HepG2 (cell line): ENCODE data around the gene B3GNT7. TPM values are rescaled to one million over a fixed set of nuclear protein-coding genes. Genes with fewer than 3 reads are reported as not detected.
A peak's percentile ranks its signal among the peaks of the same experiment; 100 is the strongest.

Source experiments
- CC2D1A ChIP-seq: sonication (generic); formaldehyde crosslinking; IDR thresholded peaks from 2 replicates; pipeline ENCODE4 v1.8.1; 2023; ENCODE audit warnings: mild to moderate bottlenecking, missing genetic modification reagents
- ELF4 ChIP-seq: sonication (generic); formaldehyde crosslinking; IDR thresholded peaks from 2 replicates; pipeline ENCODE4 v1.5.0; 2020; ENCODE audit warnings: missing genetic modification reagents, mild to moderate bottlenecking, moderate library complexity, borderline replicate concordance
- FOXA1 ChIP-seq, 2 experiments: fragments of 450-650 bp in 1 of 2; sonication (generic) in 1 of 2; formaldehyde crosslinking in 1 of 2; IDR thresholded peaks; 2 replicates each; pipeline versions ENCODE4 v1.4.0 to v1.6.1; 2016 to 2020; ENCODE audit warnings: missing genetic modification reagents in 1 of 2
- FOXJ3 ChIP-seq: sonication (generic); formaldehyde crosslinking; IDR thresholded peaks from 2 replicates; pipeline ENCODE4 v1.4.0; 2020; ENCODE audit warnings: missing genetic modification reagents, mild to moderate bottlenecking, borderline replicate concordance
- HDAC6 ChIP-seq: fragments of 200-600 bp; sonication (generic); IDR thresholded peaks from 2 replicates; pipeline ENCODE4 v1.7.0; 2017; ENCODE audit warnings: mild to moderate bottlenecking, antibody characterized with exemption, low read length, low read depth
- JUNB ChIP-seq: sonication (generic); formaldehyde crosslinking; IDR thresholded peaks from 2 replicates; pipeline ENCODE4 v1.8.0; 2022; ENCODE audit warnings: missing genetic modification reagents, mild to moderate bottlenecking, borderline replicate concordance
- MAFF ChIP-seq: IDR thresholded peaks from 2 replicates; pipeline ENCODE4 v1.6.1; 2011; ENCODE audit warnings: low read depth, low read length, improper control_type of control experiment
- NRL ChIP-seq: sonication (generic); formaldehyde crosslinking; IDR thresholded peaks from 2 replicates; pipeline ENCODE4 v1.5.0; 2020; ENCODE audit warnings: missing genetic modification reagents, mild to moderate bottlenecking, moderate library complexity, borderline replicate concordance
- ONECUT2 ChIP-seq: sonication (generic); formaldehyde crosslinking; IDR thresholded peaks from 2 replicates; pipeline ENCODE4 v1.4.0; 2020; ENCODE audit warnings: missing genetic modification reagents
- SMC3 ChIP-seq: IDR thresholded peaks from 2 replicates; pipeline ENCODE4 v1.6.1; 2011; ENCODE audit warnings: low read length, improper control_type of control experiment
- SPEN ChIP-seq: sonication (generic); formaldehyde crosslinking; IDR thresholded peaks from 2 replicates; pipeline ENCODE4 v1.5.1; 2020; ENCODE audit warnings: low read depth, mild to moderate bottlenecking, missing genetic modification reagents
- SRF ChIP-seq: IDR thresholded peaks from 2 replicates; pipeline ENCODE4 v1.6.1; 2011; ENCODE audit warnings: mild to moderate bottlenecking, low read depth, low read length, moderate library complexity
- ZBTB38 ChIP-seq: sonication (generic); formaldehyde crosslinking; IDR thresholded peaks from 2 replicates; pipeline ENCODE4 v1.5.1; 2020; ENCODE audit warnings: mild to moderate bottlenecking, missing genetic modification reagents
- ZFP36L2 ChIP-seq: sonication (generic); formaldehyde crosslinking; IDR thresholded peaks from 2 replicates; pipeline ENCODE4 v1.4.0; 2020; ENCODE audit warnings: missing genetic modification reagents
- ZNF292 ChIP-seq: sonication (generic); formaldehyde crosslinking; IDR thresholded peaks from 2 replicates; pipeline ENCODE4 v1.8.1; 2022; ENCODE audit warnings: mild to moderate bottlenecking, low read depth, missing genetic modification reagents, borderline replicate concordance
- ZNF605 ChIP-seq: sonication (generic); formaldehyde crosslinking; IDR thresholded peaks from 2 replicates; pipeline ENCODE4 v1.8.0; 2022; ENCODE audit warnings: mild to moderate bottlenecking, missing genetic modification reagents
- polyA plus RNA-seq, 8 experiments: library from polyadenylated mRNA; depleted of rRNA in 3 of 8; stranded (reverse) in 7 of 8; unstranded in 1 of 8; fragments of >200 nt; fragmentation: Illumina TruSeq in 4 of 8; extraction: Trizol in 4 of 8; gene quantifications; 2 replicates each; pipeline versions ENCODE4 v1.2.1 to v1.2.3, GENCODE V29; 2011 to 2016; ENCODE audit warnings: low read depth in 4 of 8, missing spikeins in 1 of 8, mixed read lengths in 1 of 8; ENCODE audit not compliant: insufficient read depth in 1 of 8
- total RNA-seq, 5 experiments: library from RNA; depleted of rRNA; stranded (reverse); fragments of >200 nt; fragmentation: Illumina TruSeq; extraction: Trizol; gene quantifications; 2 replicates each; pipeline ENCODE4 v1.2.3, GENCODE V29; 2016; ENCODE audit warnings: low read depth in 1 of 5
- TF ChIP-seq, protein P1 (sequence below): sonication (generic); formaldehyde crosslinking; IDR thresholded peaks from 2 replicates; pipeline ENCODE4 v1.4.0; 2020; ENCODE audit warnings: missing genetic modification reagents
- TF ChIP-seq, protein P2 (sequence below): sonication (generic); formaldehyde crosslinking; IDR thresholded peaks from 2 replicates; pipeline ENCODE4 v1.5.0; 2020; ENCODE audit warnings: missing genetic modification reagents, mild to moderate bottlenecking, borderline replicate concordance

B3GNT7 gene
- total and polyA plus RNA-seq, 2 of the 13 experiments (the other 11 are each of a cell fraction or from before 2014, with no cell fraction given), result 0.04 to 0.24 TPM

DNA sequence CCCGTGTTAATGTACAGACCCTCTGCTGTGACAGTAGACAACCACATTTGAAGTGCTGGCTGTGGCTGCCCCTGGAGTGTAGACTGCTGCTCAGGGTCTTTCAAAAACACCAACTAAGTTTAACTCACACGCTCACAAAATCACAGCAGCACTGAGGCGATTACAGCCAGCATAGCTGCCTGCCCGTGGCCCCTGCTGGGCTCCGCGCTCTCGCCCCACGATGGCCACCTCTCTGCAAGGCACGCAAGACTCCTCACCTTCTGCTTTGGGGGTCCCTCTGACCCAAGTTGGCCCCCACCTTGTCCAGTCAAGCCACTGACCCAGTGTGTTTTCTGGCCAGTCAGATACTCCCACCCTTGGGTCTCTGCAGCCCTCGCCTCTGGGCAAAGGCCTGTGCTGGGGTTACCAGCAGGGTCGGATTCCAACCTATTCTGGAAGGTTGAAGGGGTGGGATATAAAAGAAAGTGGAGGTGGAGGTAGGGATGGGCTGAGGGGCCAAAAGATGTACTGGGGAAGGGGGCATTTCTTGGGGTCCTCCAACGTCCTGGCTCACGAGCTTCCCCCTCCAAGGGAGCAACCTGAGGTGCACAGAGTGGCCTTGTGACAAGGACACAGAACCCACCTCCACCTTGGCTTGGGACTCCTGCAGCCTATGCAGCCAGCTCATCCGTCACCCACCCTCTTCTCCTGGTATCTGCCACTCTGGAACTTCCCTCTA is 2.9 kb upstream of the B3GNT7 start (continued):
- TF ChIP-seq ONECUT2 (CRISPR knock-in tag) (no peak), SRF (no peak), ELF4 (CRISPR knock-in tag) (no peak), MAFF (no peak), SMC3 (no peak), JUNB (CRISPR knock-in tag) (no peak), ZBTB38 (CRISPR knock-in tag) (0 out of 2 replicates have a peak, but pooled peaks have one; percentile 2), ZNF292 (CRISPR knock-in tag) (no peak), SPEN (CRISPR knock-in tag) (no peak), ZNF605 (CRISPR knock-in tag) (no peak), CC2D1A (CRISPR knock-in tag) (no peak), FOXJ3 (CRISPR knock-in tag) (no peak), NRL (CRISPR knock-in tag) (0 out of 2 replicates have a peak, but pooled peaks have one; percentile 13), ZFP36L2 (CRISPR knock-in tag) (no peak), HDAC6 (no peak), FOXA1 (IDR thresholded peaks at IDR 0.05) (no peak), FOXA1 (CRISPR knock-in tag; IDR thresholded peaks at IDR 0.05) (no peak)
- TF ChIP-seq, protein P1, sequence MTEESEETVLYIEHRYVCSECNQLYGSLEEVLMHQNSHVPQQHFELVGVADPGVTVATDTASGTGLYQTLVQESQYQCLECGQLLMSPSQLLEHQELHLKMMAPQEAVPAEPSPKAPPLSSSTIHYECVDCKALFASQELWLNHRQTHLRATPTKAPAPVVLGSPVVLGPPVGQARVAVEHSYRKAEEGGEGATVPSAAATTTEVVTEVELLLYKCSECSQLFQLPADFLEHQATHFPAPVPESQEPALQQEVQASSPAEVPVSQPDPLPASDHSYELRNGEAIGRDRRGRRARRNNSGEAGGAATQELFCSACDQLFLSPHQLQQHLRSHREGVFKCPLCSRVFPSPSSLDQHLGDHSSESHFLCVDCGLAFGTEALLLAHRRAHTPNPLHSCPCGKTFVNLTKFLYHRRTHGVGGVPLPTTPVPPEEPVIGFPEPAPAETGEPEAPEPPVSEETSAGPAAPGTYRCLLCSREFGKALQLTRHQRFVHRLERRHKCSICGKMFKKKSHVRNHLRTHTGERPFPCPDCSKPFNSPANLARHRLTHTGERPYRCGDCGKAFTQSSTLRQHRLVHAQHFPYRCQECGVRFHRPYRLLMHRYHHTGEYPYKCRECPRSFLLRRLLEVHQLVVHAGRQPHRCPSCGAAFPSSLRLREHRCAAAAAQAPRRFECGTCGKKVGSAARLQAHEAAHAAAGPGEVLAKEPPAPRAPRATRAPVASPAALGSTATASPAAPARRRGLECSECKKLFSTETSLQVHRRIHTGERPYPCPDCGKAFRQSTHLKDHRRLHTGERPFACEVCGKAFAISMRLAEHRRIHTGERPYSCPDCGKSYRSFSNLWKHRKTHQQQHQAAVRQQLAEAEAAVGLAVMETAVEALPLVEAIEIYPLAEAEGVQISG, result no peak
- TF ChIP-seq, protein P2, sequence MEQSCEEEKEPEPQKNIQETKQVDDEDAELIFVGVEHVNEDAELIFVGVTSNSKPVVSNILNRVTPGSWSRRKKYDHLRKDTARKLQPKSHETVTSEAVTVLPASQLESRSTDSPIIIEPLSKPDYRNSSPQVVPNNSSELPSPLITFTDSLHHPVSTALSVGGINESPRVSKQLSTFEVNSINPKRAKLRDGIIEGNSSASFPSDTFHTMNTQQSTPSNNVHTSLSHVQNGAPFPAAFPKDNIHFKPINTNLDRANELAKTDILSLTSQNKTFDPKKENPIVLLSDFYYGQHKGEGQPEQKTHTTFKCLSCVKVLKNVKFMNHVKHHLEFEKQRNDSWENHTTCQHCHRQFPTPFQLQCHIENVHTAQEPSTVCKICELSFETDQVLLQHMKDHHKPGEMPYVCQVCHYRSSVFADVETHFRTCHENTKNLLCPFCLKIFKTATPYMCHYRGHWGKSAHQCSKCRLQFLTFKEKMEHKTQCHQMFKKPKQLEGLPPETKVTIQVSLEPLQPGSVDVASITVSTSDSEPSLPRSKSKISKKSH (CRISPR knock-in tag), result peak; percentile 61
